ENCODE data around the gene KIF6. TPM values are rescaled to one million over a fixed set of nuclear protein-coding genes. Genes with fewer than 3 reads are reported as not detected.

KIF6 gene
- polyA plus RNA-seq, 12 donors: 1.1 to 2.1 (median 1.6) TPM; not detected in 2

- DNase-seq: no peak
These were observed 303.6 kb downstream of the KIF6 start for GRCh38 chr6:39421383-39422225.

GRCh38 chr6:39420300-39421265 lies 304.6 kb downstream of the KIF6 start:
- peak; percentile 29 for DNase-seq

- no peak for DNase-seq
These were observed 305.6 kb downstream of the KIF6 start for GRCh38 chr6:39419607-39420006.

- DNase-seq: no peak
These were observed 307.8 kb downstream of the KIF6 start for GRCh38 chr6:39417440-39417839.

GRCh38 chr6:39416728-39417127 lies 308.5 kb downstream of the KIF6 start:
- DNase-seq: no peak

GRCh38 chr6:39416026-39416425 lies 309.2 kb downstream of the KIF6 start:
- no peak for DNase-seq

GRCh38 chr6:39415482-39415881 lies 309.7 kb downstream of the KIF6 start:
- no peak for DNase-seq

GRCh38 chr6:39411465-39411864 lies 313.7 kb downstream of the KIF6 start:
- no peak for DNase-seq

GRCh38 chr6:39411001-39411400 lies 314.2 kb downstream of the KIF6 start:
- no peak for DNase-seq

- DNase-seq: no peak
These were observed 315.3 kb downstream of the KIF6 start for GRCh38 chr6:39409889-39410288.

GRCh38 chr6:39407446-39407993 lies 317.7 kb downstream of the KIF6 start:
- DNase-seq: no peak

GRCh38 chr6:39404312-39404711 lies 320.9 kb downstream of the KIF6 start:
- DNase-seq: no peak

GRCh38 chr6:39403304-39403703 lies 321.9 kb downstream of the KIF6 start:
- no peak for DNase-seq

- no peak for DNase-seq
These were observed 322.9 kb downstream of the KIF6 start for GRCh38 chr6:39402239-39402751.

GRCh38 chr6:39401376-39401775 lies 323.8 kb downstream of the KIF6 start:
- no peak for DNase-seq

GRCh38 chr6:39400026-39400425 lies 325.2 kb downstream of the KIF6 start:
- no peak for DNase-seq

GRCh38 chr6:39396854-39397253 lies 328.4 kb downstream of the KIF6 start:
- no peak for DNase-seq

- no peak for DNase-seq
These were observed 332.1 kb downstream of the KIF6 start for GRCh38 chr6:39393075-39393474.

GRCh38 chr6:39391182-39391581 lies 334.0 kb downstream of the KIF6 start:
- no peak for DNase-seq

- no peak for DNase-seq
These were observed 335.8 kb downstream of the KIF6 start for GRCh38 chr6:39389484-39389767.

GRCh38 chr6:39388606-39389483 lies 336.4 kb downstream of the KIF6 start:
- DNase-seq: peak; percentile 81

All from muscle of arm (tissue), 12 donors.